Spleen (tissue), 7 donors: ENCODE data around the gene POLN.

Experiments
- POLR2A ChIP-seq, 3 donors: fragments of 450-650 bp; IDR thresholded peaks; one replicate each; pipeline ENCODE4 v1.5.1; 2017; ENCODE audit warnings: antibody characterized with exemption in 3 of 3, mild to moderate bottlenecking in 1 of 3
- TF ChIP-seq, protein P1 (sequence below), 11 experiments: fragments of 200-600 bp in 7 of 11; fragments of 450-650 bp in 4 of 11; sonication (generic) in 4 of 11; IDR thresholded peaks in 8 of 11; conservative IDR thresholded peaks in 3 of 11; 1 replicate in 7 of 11; 2 replicates in 4 of 11; pipeline versions ENCODE4 v1.4.0 to v1.8.0; 2016 to 2021; ENCODE audit warnings: antibody characterized with exemption in 11 of 11, inconsistent platforms in 4 of 11, mild to moderate bottlenecking in 1 of 11
- donor health status: DM: no; HTN: no; CAD: no; lungs with moderate emphysema.
- donor health status: DM: no; HTN: no; CAD: no.
- donor health status: DM: no; HTN: no; CAD: no.

- TF ChIP-seq, protein P1, sequence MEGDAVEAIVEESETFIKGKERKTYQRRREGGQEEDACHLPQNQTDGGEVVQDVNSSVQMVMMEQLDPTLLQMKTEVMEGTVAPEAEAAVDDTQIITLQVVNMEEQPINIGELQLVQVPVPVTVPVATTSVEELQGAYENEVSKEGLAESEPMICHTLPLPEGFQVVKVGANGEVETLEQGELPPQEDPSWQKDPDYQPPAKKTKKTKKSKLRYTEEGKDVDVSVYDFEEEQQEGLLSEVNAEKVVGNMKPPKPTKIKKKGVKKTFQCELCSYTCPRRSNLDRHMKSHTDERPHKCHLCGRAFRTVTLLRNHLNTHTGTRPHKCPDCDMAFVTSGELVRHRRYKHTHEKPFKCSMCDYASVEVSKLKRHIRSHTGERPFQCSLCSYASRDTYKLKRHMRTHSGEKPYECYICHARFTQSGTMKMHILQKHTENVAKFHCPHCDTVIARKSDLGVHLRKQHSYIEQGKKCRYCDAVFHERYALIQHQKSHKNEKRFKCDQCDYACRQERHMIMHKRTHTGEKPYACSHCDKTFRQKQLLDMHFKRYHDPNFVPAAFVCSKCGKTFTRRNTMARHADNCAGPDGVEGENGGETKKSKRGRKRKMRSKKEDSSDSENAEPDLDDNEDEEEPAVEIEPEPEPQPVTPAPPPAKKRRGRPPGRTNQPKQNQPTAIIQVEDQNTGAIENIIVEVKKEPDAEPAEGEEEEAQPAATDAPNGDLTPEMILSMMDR (IDR thresholded peaks at IDR 0.05 in 8 of 11, conservative IDR thresholded peaks at IDR 0.05 in 3 of 11) = no peak
- TF ChIP-seq POLR2A (IDR thresholded peaks at IDR 0.05) = no peak
Observed at GRCh38 chr4:2074588-2074987, 167.3 kb downstream of the POLN start.
